ENCODE results near the gene CLDN10.

GRCh38 chr13:95601216-95601615, 48.7 kb downstream of the CLDN10 start:
- TF ChIP-seq CTCF (IDR thresholded peaks at IDR 0.05) (no peak), POLR2A (IDR thresholded peaks at IDR 0.05) (no peak)

Data from thyroid gland (tissue), 4 donors.